Measurements from ENCODE around the gene EDN1.

- TF ChIP-seq CTCF (IDR thresholded peaks at IDR 0.05) (no peak), POLR2A (IDR thresholded peaks at IDR 0.05) (no peak)
Observed at GRCh38 chr6:12304487-12304886, 14.3 kb downstream of the EDN1 start.

Data from testis (tissue), 2 donors.